Measurements from ENCODE around the gene SPPL3.
A peak's percentile ranks its signal among the peaks of the same experiment; 100 is the strongest.
"Not testable (repeated sequence)": the region's sequence is repeated elsewhere in the genome, so short reads cannot be mapped to it uniquely, and the experiment has no call there.

The SPPL3 gene

DNA sequence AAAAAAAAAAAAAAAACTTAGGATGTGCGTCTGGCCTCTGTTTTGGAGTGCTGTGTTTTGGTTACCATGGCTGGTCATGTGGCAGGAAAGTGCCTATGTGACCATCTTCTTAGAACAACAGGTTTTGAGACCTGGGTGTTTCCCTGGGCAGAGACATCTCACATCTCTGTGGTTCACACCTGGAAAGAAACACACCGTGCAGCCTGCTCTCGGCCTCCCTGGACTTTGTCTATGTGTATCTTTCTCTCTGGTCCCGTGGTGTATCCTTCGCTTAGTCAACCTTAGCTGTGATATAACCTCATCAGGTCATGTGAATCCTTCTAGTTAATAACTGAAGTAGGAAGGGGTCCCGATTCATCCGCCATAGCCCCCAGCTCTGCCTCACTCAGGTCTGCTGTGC is 155.9 kb downstream of the SPPL3 start:
- no peak for DNase-seq (ENCODE audit: low spot score)

DNA sequence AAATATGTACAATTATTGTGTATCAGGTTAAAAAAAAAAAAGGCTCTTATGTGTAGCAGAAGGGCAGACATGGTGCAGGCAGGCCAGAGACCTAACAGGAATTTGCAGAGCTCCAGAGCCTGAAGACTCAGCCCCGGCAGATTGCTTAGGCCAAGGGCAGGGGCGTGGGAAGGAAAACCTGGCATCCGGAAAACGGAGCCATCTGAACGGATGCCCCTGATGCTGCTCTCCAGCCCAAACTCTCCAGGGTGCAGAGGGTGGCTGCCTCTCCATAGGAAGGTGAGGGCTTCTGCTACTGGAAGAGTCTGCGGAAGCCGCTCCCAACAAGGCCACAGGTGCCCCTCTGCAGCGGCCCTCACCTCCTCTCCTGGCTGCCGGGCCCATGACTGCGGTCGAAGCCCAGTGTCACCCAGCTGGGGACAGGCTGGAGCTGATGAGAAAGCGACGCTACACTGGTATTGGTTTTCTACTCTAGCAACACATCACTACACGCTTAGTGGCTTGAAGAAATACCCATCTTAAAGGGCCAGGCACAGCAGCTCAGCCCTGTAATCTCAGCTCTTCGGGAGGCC is 159.2 kb downstream of the SPPL3 start:
- DNase-seq (ENCODE audit: low spot score) = no peak

- no peak for DNase-seq (ENCODE audit: low spot score)
Observed at GRCh38 chr12:120741476-120742421, 162.4 kb downstream of the SPPL3 start.

DNA sequence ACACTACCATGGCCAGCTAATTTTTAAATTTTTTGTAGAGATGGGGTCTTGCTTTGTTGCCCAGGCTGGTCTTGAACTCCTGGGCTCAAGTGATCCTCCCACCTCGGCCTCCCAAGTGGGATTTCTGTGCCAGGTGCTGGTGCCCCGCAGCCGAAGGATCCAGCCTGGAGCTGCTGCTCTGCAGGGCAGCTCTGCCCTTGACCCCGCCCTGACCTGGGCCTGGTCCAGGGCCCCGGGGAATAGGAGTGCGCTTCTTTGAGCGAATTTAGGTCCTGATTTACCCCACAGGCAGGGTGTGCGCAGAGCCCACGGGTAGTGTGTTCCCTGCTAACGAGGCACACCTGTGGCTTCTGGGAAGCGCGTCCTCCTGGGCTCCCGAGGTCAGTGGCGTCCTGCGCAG is 163.3 kb downstream of the SPPL3 start:
- no peak for DNase-seq (ENCODE audit: low spot score)

- no peak for DNase-seq (ENCODE audit: low spot score)
Observed at GRCh38 chr12:120739821-120740613, 164.1 kb downstream of the SPPL3 start.

- DNase-seq (ENCODE audit: low spot score) = no peak
Observed at GRCh38 chr12:120739031-120739762, 165.0 kb downstream of the SPPL3 start.

- no peak for DNase-seq (ENCODE audit: low spot score)
Observed at GRCh38 chr12:120738252-120739030, 165.7 kb downstream of the SPPL3 start.

- DNase-seq (ENCODE audit: low spot score) = peak; percentile 68
Observed at GRCh38 chr12:120737557-120738251, 166.5 kb downstream of the SPPL3 start.

GRCh38 chr12:120736404-120737331 is 167.5 kb downstream of the SPPL3 start:
- no peak for DNase-seq (ENCODE audit: low spot score)

DNA sequence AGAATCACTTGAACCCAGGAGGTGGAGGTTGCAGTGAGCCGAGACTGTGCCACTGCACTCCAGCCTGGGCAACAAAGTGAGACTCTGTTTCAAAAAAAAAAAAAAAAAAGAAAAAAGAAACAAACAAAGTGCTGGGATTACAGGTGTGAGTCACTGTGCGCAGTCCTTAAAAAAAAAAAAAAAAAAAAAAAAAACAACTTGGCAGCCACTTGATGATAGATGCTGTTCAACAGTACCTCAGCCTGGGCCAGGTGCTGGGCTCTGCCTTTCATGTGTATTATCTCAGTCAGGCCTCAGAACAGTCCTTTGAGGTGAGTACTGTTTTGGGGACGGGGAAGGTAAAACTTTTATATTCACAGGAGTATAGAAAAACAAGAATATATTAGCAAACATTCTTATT is 169.0 kb downstream of the SPPL3 start:
- no peak for DNase-seq (ENCODE audit: low spot score)

DNA sequence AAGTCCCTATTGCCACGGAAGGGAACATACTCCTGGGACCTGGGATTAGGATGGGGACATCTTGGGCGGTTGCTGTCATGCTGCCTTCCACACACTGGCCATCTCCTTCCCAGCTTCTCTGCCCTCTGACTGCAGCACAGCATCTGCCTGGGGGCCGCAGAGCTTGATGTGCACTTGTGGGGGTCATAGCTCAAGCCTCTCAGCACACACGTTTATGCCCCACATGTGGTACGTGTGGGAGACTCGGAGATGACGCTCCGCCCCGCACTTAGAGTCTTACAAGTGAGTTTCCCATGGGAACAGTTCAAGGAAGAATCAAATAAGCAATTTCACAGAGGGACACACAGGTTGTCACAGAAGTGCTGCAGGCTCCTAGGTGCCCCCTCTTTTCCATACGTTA is 169.9 kb downstream of the SPPL3 start:
- no peak for DNase-seq (ENCODE audit: low spot score)

- DNase-seq (ENCODE audit: low spot score) = no peak
Observed at GRCh38 chr12:120733574-120733973, 170.6 kb downstream of the SPPL3 start.

GRCh38 chr12:120732198-120732597 is 172.0 kb downstream of the SPPL3 start:
- not testable (repeated sequence) for DNase-seq (ENCODE audit: low spot score)

DNA sequence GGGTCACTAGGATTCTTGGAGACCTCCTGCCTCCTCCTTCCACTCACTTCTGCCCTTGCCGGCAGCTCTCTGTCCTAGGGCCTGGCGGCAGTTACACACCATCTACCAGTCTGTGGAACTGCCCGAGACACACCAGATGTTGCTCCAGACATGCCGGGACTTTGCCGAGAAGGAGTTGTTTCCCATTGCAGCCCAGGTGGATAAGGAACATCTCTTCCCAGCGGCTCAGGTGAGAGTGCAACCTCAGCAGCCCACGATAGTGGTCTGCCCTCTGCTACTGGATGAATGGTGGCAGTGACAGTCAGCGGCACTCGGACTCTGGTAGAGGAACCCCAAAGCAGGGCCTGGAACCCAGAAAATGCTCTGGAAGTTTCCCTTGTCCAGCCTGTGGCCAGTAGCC is 177.2 kb downstream of the SPPL3 start:
- no peak for DNase-seq (ENCODE audit: low spot score)

DNA sequence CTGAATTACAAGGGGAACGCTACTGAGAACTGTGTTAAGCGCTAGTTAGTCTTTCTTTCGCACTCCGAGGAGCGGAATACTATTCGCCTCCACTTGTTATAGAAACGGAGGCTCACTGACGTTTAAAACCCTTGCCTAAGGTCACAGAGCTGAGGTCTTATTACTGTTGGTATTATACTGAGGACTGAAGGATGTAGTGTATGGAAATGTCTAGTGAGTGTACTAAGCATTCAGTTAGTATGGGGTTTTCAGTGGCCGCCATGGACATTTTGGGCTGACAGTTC is 177.7 kb downstream of the SPPL3 start:
- DNase-seq (ENCODE audit: low spot score) = no peak

DNA sequence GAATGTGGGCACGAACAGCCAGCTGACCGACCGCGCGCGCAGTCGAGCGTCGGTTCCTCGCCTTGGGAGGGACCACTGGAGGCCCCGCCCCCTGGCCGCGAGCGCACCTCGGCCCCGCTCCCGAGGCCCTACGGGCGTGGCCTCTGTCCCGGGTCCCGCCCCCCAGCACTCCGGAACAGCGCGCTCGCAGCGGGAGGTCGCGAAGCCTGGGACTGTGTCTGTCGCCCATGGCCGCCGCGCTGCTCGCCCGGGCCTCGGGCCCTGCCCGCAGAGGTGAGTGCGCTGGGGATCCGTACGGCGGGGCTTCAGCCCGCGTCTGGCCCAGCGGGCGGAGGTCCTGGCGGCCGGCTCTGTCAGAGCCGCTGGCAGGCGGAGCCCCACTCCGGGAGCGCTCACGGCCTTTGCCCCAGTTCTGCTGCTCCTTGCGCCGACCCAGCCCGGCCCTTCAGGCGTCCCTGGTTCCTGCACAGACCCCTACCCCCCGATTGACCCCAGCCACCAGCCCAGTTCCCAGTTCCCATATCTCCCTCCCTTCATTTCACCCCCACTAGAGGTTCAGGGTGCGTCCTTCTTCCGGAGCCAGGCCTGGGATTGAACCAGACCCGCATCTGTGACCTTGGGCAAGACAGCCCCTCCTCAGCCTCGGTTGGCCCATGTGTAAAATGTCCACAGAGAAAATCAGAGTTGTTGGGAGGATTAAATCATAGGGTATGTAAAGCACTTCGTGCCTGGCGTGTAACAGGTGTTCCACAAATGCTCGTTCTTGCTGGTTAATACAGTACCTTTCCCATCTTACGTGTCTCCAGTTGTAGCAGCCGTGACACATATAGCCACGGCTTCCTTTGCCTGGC is 178.3 kb downstream of the SPPL3 start, which contains the start of gene ACADS:
Gene ACADS (plus strand): TSS at position 168 of the 851 bp plus-strand sequence. CDS start 60 bp downstream, at position 228.
- peak; percentile 100 for DNase-seq (ENCODE audit: low spot score)

DNA sequence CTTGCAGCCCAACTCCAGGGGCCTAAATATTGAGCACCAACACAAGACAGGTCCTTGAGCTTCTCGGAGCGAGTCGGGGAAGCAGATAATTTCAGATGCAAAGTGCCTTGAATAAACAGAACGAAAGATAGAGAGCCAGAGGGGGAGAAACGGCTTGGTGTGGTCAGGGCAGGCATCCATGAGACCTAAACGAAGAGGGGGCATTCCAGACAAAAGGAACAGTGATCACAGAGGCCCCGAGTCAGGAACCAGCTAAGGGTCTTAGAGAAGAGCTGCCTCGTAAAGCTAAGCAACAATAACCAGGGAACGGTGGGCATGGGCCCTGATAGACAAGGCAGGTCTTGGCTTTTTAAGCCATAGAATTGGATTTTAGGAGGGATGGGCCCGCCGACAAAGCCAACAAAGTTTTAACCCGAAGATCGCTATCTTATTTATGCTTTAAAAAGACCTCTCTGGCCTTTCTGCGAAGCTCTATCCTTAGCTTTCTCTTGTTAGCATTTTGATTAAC is 179.0 kb downstream of the SPPL3 start:
- DNase-seq (ENCODE audit: low spot score) = no peak

DNA sequence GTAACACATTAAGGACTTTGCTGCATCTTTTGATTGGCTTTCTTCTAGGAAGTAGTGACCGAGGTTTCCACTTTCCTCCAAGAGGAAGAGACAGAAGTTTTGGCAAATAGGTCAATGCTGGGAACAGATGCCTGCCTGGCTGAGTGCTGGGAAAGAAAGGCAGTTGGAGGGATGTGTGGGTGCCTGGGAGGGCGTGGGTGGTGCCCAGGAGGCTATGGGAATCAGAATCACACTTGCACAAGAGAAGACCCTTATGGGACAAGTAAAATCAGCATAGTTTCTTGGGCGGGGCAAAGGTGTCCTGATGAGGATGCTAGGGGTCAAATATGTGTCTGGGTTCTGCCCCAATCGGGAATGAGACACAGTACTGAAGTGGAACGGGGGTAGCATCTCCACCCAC is 179.4 kb downstream of the SPPL3 start:
- DNase-seq (ENCODE audit: low spot score) = no peak

Data from iPS-NIHi11 (cell line).